PC-9 (cell line): Measurements from ENCODE around the gene RSL1D1. TPM values are rescaled to one million over a fixed set of nuclear protein-coding genes. Genes with fewer than 3 reads are reported as not detected.

Experiments used
- BruUV-seq: library from RNA; stranded (reverse); fragments of 400-500 nt; replicated peaks from 2 replicates; lab custom pipeline; 2021; lab: Mats Ljungman, UMichigan
- CTCF ChIA-PET: fragments of 300-600 bp; sonication (Branson Sonifier 250); formaldehyde crosslinking; loops from one replicate; lab custom pipeline; 2022; ENCODE audit warnings: antibody characterized with exemption; lab: Charles Lee
- POLR2A ChIA-PET: fragments of 300-600 bp; sonication (Branson Sonifier 250); formaldehyde crosslinking; loops from one replicate; lab custom pipeline; 2022; ENCODE audit warnings: antibody characterized with exemption; ENCODE audit not compliant: unreplicated experiment; lab: Charles Lee
- DNase-seq, 2 experiments: peaks; one replicate each; pipeline versions ENCODE4 v3.0.0 to v3.0.0-alpha.2; 2015 to 2022; ENCODE audit warnings: mixed read lengths in 1 of 2
- H2AFZ ChIP-seq: fragments of 200-600 bp; sonication (generic); 2 replicates; pipeline ENCODE4 v1.8.1; 2017; ENCODE audit warnings: antibody characterized with exemption
- H3F3A ChIP-seq: fragments of 200-600 bp; sonication (generic); 2 replicates; pipeline ENCODE4 v1.8.1; 2017; ENCODE audit warnings: antibody characterized with exemption, mild to moderate bottlenecking, low read depth; ENCODE audit not compliant: insufficient read depth
- H3K27ac ChIP-seq: fragments of 200-600 bp; sonication (generic); 2 replicates; pipeline ENCODE4 v1.6.1; 2016; ENCODE audit warnings: mixed run types
- H3K27me3 ChIP-seq: fragments of 200-600 bp; sonication (generic); 2 replicates; pipeline ENCODE4 v1.6.1; 2016; ENCODE audit warnings: low read depth, mixed run types; ENCODE audit not compliant: insufficient read depth
- H3K36me3 ChIP-seq: fragments of 200-600 bp; sonication (generic); 2 replicates; pipeline ENCODE4 v1.6.1; 2016; ENCODE audit warnings: low read depth, mixed run types
- H3K4me1 ChIP-seq: fragments of 200-600 bp; sonication (generic); replicated peaks from 2 replicates; pipeline ENCODE4 v1.6.1; 2016; ENCODE audit warnings: mixed run types; ENCODE audit not compliant: insufficient read depth
- H3K4me2 ChIP-seq: fragments of 200-600 bp; sonication (generic); 2 replicates; pipeline ENCODE4 v1.6.1; 2017; ENCODE audit warnings: mixed run types
- H3K4me3 ChIP-seq: fragments of 200-600 bp; sonication (generic); 2 replicates; pipeline ENCODE4 v1.6.1; 2016; ENCODE audit warnings: mixed run types
- H3K79me2 ChIP-seq: fragments of 200-600 bp; sonication (generic); 2 replicates; pipeline ENCODE4 v1.6.1; 2017; ENCODE audit warnings: low read depth, mixed run types
- H3K9me2 ChIP-seq: fragments of 200-600 bp; sonication (generic); 2 replicates; pipeline ENCODE4 v1.8.1; 2017; ENCODE audit warnings: mild to moderate bottlenecking; ENCODE audit not compliant: insufficient read depth
- H3K9me3 ChIP-seq: fragments of 200-600 bp; sonication (generic); 2 replicates; pipeline ENCODE4 v1.8.1; 2016; ENCODE audit warnings: low read depth; ENCODE audit not compliant: insufficient read depth
- H4K20me1 ChIP-seq: fragments of 200-600 bp; sonication (generic); 2 replicates; pipeline ENCODE4 v1.8.1; 2017; ENCODE audit not compliant: insufficient read depth
- CTCF ChIP-seq: fragments of 200-600 bp; sonication (generic); conservative IDR thresholded peaks from 2 replicates; pipeline ENCODE4 v1.6.1; 2017; ENCODE audit warnings: mixed run types, antibody characterized with exemption, mild to moderate bottlenecking, moderate library complexity
- EZH2 ChIP-seq: fragments of 200-600 bp; sonication (generic); IDR thresholded peaks from 2 replicates; pipeline ENCODE4 v1.8.0; 2017; ENCODE audit warnings: antibody characterized with exemption, low read depth
- intact Hi-C: fragments of 100-400 bp; cut with micrococcal nuclease; formaldehyde crosslinking; loops from one replicate; pipeline ENCODE4 v1.10.0; 2022; ENCODE audit not compliant: unreplicated experiment
- total RNA-seq: library from RNA; stranded (reverse); gene quantifications from 2 replicates; pipeline ENCODE4 v1.2.3, GENCODE V29; 2021

The RSL1D1 gene
- total RNA-seq, 1 experiment from 2014 or later: 226 TPM

GRCh38 chr16:11799017-11799381 lies 52.3 kb downstream of the RSL1D1 start:
- no peak overlapping the region for H3K27ac ChIP-seq
- DNase-seq: no peak
- H3K4me3 ChIP-seq: no peak overlapping the region; the same call in 1 of the 2 replicates
- H3K4me1 ChIP-seq: peaks cover 15% of the 10 kb centered on the region
- no peaks in the 10 kb centered on the region for H3K9me3 ChIP-seq
- ChIA-PET POLR2A (no interaction called here), CTCF (no interaction called here)
- TF ChIP-seq EZH2 (no peak), CTCF (no peak)
- H3K27me3 ChIP-seq: no peaks in the 10 kb centered on the region
- intact Hi-C loops: loop anchor here (5.0 kb wide), 1 partner anchor 57 kb away; the partner anchor contains the start of gene TXNDC11
- no peak overlapping the region for H2AFZ ChIP-seq
- H4K20me1 ChIP-seq: peaks cover 17% of the 10 kb centered on the region
- peaks cover 21% of the 10 kb centered on the region; the same call in 1 of the 2 replicates for H3F3A ChIP-seq
- no peaks in the 10 kb centered on the region for H3K9me2 ChIP-seq
- peaks cover 35% of the 10 kb centered on the region for H3K79me2 ChIP-seq
- no TSS peak for BruUV-seq
- 0 out of 2 replicates have a peak, but pooled peaks cover 14% of the 10 kb centered on the region for H3K36me3 ChIP-seq
- peak overlapping the region; percentile 94 for H3K4me2 ChIP-seq

GRCh38 chr16:11797957-11798299 lies 53.4 kb downstream of the RSL1D1 start:
- H3K4me1 ChIP-seq: peaks cover 15% of the 10 kb centered on the region
- H4K20me1 ChIP-seq: peaks cover 28% of the 10 kb centered on the region
- no peak for DNase-seq
- ChIA-PET POLR2A (interaction anchor here (0.5 to 1.0 kb wide), 5 partner anchors 16 to 543 kb away, joined by 5 to 9 read pairs (median 7); partner anchors contain the start of gene TXNDC11), CTCF (interaction anchor here (0.6 to 1.4 kb wide), 4 partner anchors 53 to 69 kb away, joined by 3 to 15 read pairs (median 6); partner anchors contain the start of genes RSL1D1 and TXNDC11)
- peak overlapping the region; percentile 63 for H3K4me3 ChIP-seq
- peak overlapping the region; percentile 94 for H3K4me2 ChIP-seq
- no peaks in the 10 kb centered on the region for H3K9me2 ChIP-seq
- H3K27ac ChIP-seq: peak overlapping the region; percentile 73
- TF ChIP-seq EZH2: no peak
- TF ChIP-seq CTCF: no peak
- no peaks in the 10 kb centered on the region for H3K9me3 ChIP-seq
- no TSS peak for BruUV-seq
- no peaks in the 10 kb centered on the region for H3K27me3 ChIP-seq
- H3K36me3 ChIP-seq: 0 out of 2 replicates have a peak, but pooled peaks cover 15% of the 10 kb centered on the region
- peaks cover 21% of the 10 kb centered on the region; the same call in 1 of the 2 replicates for H3F3A ChIP-seq
- intact Hi-C loops: loop anchor here (1.0 to 5.0 kb wide), 2 partner anchors 42 to 56 kb away; partner anchors contain the start of gene TXNDC11
- H3K79me2 ChIP-seq: peaks cover 46% of the 10 kb centered on the region
- peak overlapping the region; percentile 96 for H2AFZ ChIP-seq

- peaks cover 21% of the 10 kb centered on the region; the same call in 1 of the 2 replicates for H3F3A ChIP-seq
- H3K4me1 ChIP-seq: peaks cover 15% of the 10 kb centered on the region
- H3K9me2 ChIP-seq: no peaks in the 10 kb centered on the region
- H3K79me2 ChIP-seq: peaks cover 52% of the 10 kb centered on the region
- H2AFZ ChIP-seq: peak within 1 kb of the TSS; percentile 96
- H3K4me3 ChIP-seq: peak within 1 kb of the TSS; percentile 97
- H3K36me3 ChIP-seq: 0 out of 2 replicates have a peak, but pooled peaks cover 15% of the 10 kb centered on the region
- H4K20me1 ChIP-seq: peaks cover 33% of the 10 kb centered on the region
- no peak; the same call in 1 of the 2 replicates for TF ChIP-seq CTCF
- no peak for TF ChIP-seq EZH2
- peak within 1 kb of the TSS; percentile 73 for H3K27ac ChIP-seq
- CTCF ChIA-PET: interaction anchor here (0.6 to 1.4 kb wide), 5 partner anchors 16 to 70 kb away, joined by 3 to 15 read pairs (median 3); partner anchors contain the start of genes RSL1D1 and TXNDC11
- H3K9me3 ChIP-seq: no peaks in the 10 kb centered on the region
- intact Hi-C loops: loop anchor here (5.0 kb wide), 1 partner anchor 55 kb away; the partner anchor contains the start of gene TXNDC11
- peak within 1 kb of the TSS; percentile 94 for H3K4me2 ChIP-seq
- DNase-seq: peak; percentile 89 to 98
- H3K27me3 ChIP-seq: no peaks in the 10 kb centered on the region
- BruUV-seq: TSS peak; percentile 78
- POLR2A ChIA-PET: interaction anchor here (0.5 to 1.1 kb wide), 9 partner anchors 9 to 1313 kb away, joined by 3 to 9 read pairs (median 5); partner anchors contain the start of gene TXNDC11
Measured at GRCh38 chr16:11797166-11797956, 54.0 kb downstream of the RSL1D1 start, which contains the start of gene ZC3H7A. ZC3H7A (minus strand) TSS chr16:11797258; CDS start chr16:11782354, 14,904 bp downstream.
